ENCODE measurements around the gene RUNDC3A. TPM values are rescaled to one million over a fixed set of nuclear protein-coding genes. Genes with fewer than 3 reads are reported as not detected.

RUNDC3A gene
- total and polyA plus RNA-seq, 2 of the 13 experiments (the other 11 are each of a cell fraction or from before 2014, with no cell fraction given) = 0.25 TPM; not detected in 1

- H3K27ac ChIP-seq (ENCODE audit: extremely low read length, insufficient read depth, low read length) = no peak overlapping the region
- H4K20me1 ChIP-seq (ENCODE audit: insufficient read depth, low read length) = no peaks in the 10 kb centered on the region
- peaks cover 4 to 8% of the 10 kb centered on the region in 2 experiments; a peak in 4 of 5 replicates for H3K36me3 ChIP-seq (replicated peaks in 1 of 2; ENCODE audit: control insufficient read depth in 1 of 2, insufficient read depth in 2 of 2, low read length in 2 of 2)
- no peak overlapping the region for H2AFZ ChIP-seq (ENCODE audit: low read length)
- WGBS (ENCODE audit: low lambda C conversion rate) = 7% methylated on average over 45 of the region's 81 CpGs
- no peaks in the 10 kb centered on the region for H3K79me2 ChIP-seq (ENCODE audit: insufficient read depth, low read length)
- ATAC-seq = peak; percentile 9; the same call in 2 of the 3 replicates
- H3K4me2 ChIP-seq (ENCODE audit: low read depth, low read length) = peak overlapping the region; percentile 61
- peaks cover 10 to 38% of the 10 kb centered on the region in 2 experiments; a peak in 4 of 5 replicates for H3K27me3 ChIP-seq (ENCODE audit: control insufficient read depth in 1 of 2, insufficient read depth in 2 of 2, low read length in 2 of 2)
- no peak for FAIRE-seq
- peak overlapping the region in 2 of 3 experiments; percentile 39 to 58; a peak in 2 of 6 replicates for H3K4me3 ChIP-seq (replicated peaks in 1 of 3; ENCODE audit: insufficient read depth in 1 of 3, low read depth in 2 of 3, low read length in 3 of 3)
- no TSS peak for BruUV-seq (replicated peaks)
- ChIA-PET CTCF (ENCODE audit: low intra/inter-chr PET ratio, low total read pairs) (no interaction called here), POLR2A (interaction anchor here (1.0 kb wide), 1 partner anchor 35 kb away, joined by 4 read pairs; no protein-coding TSS in a partner anchor)
- no peaks in the 10 kb centered on the region for H3K9me3 ChIP-seq (ENCODE audit: low read length)
- intact Hi-C loops (cut with micrococcal nuclease; ENCODE audit: unreplicated experiment) (no loop called here), in situ Hi-C loops (cut with HindIII; ENCODE audit: extremely low pct_ligation_motif_present, low pct_unique_long_range_greater_than_20kb) (no loop called here)
- H3K4me1 ChIP-seq (ENCODE audit: insufficient read depth, low read length) = peaks cover 66% of the 10 kb centered on the region
- H3K9ac ChIP-seq (ENCODE audit: insufficient read depth, low read depth, low read length) = no peak overlapping the region
- DNase-seq (ENCODE audit: low spot score) = no peak
- TF ChIP-seq, protein P1, sequence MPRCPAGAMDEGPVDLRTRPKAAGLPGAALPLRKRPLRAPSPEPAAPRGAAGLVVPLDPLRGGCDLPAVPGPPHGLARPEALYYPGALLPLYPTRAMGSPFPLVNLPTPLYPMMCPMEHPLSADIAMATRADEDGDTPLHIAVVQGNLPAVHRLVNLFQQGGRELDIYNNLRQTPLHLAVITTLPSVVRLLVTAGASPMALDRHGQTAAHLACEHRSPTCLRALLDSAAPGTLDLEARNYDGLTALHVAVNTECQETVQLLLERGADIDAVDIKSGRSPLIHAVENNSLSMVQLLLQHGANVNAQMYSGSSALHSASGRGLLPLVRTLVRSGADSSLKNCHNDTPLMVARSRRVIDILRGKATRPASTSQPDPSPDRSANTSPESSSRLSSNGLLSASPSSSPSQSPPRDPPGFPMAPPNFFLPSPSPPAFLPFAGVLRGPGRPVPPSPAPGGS (CRISPR knock-in tag; IDR thresholded peaks at IDR 0.05) = no peak
- TF ChIP-seq ZNF687 (CRISPR knock-in tag; IDR thresholded peaks at IDR 0.05) = peak; percentile 40
- TF ChIP-seq ZBTB38 (CRISPR knock-in tag; IDR thresholded peaks at IDR 0.05) = peak; percentile 42; the same call in 1 of the 2 replicates
- TF ChIP-seq, protein P2, sequence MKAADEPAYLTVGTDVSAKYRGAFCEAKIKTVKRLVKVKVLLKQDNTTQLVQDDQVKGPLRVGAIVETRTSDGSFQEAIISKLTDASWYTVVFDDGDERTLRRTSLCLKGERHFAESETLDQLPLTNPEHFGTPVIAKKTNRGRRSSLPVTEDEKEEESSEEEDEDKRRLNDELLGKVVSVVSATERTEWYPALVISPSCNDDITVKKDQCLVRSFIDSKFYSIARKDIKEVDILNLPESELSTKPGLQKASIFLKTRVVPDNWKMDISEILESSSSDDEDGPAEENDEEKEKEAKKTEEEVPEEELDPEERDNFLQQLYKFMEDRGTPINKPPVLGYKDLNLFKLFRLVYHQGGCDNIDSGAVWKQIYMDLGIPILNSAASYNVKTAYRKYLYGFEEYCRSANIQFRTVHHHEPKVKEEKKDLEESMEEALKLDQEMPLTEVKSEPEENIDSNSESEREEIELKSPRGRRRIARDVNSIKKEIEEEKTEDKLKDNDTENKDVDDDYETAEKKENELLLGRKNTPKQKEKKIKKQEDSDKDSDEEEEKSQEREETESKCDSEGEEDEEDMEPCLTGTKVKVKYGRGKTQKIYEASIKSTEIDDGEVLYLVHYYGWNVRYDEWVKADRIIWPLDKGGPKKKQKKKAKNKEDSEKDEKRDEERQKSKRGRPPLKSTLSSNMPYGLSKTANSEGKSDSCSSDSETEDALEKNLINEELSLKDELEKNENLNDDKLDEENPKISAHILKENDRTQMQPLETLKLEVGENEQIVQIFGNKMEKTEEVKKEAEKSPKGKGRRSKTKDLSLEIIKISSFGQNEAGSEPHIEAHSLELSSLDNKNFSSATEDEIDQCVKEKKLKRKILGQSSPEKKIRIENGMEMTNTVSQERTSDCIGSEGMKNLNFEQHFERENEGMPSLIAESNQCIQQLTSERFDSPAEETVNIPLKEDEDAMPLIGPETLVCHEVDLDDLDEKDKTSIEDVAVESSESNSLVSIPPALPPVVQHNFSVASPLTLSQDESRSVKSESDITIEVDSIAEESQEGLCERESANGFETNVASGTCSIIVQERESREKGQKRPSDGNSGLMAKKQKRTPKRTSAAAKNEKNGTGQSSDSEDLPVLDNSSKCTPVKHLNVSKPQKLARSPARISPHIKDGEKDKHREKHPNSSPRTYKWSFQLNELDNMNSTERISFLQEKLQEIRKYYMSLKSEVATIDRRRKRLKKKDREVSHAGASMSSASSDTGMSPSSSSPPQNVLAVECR (CRISPR knock-in tag; IDR thresholded peaks at IDR 0.05; ENCODE audit: borderline replicate concordance) = 0 out of 2 replicates have a peak, but pooled peaks have one; percentile 24
- peak; percentile 53; the same call in 1 of the 2 replicates for TF ChIP-seq ZNF281 (CRISPR knock-in tag; IDR thresholded peaks at IDR 0.05; ENCODE audit: borderline replicate concordance)
- peak; percentile 18; the same call in 1 of the 2 replicates for TF ChIP-seq RXRA (CRISPR knock-in tag; IDR thresholded peaks at IDR 0.05)
- TF ChIP-seq AKAP8 (CRISPR knock-in tag; IDR thresholded peaks at IDR 0.05) = no peak
- TF ChIP-seq GABPB1 (CRISPR knock-in tag; IDR thresholded peaks at IDR 0.05) = peak; percentile 31; the same call in 1 of the 2 replicates
- TF ChIP-seq CHD2 (IDR thresholded peaks at IDR 0.05; ENCODE audit: low read depth, low read length) = peak; percentile 77
Observed at GRCh38 chr17:44314869-44315661, 6.7 kb downstream of the RUNDC3A start.
